ENCODE results near the gene PRH1.

DNA sequence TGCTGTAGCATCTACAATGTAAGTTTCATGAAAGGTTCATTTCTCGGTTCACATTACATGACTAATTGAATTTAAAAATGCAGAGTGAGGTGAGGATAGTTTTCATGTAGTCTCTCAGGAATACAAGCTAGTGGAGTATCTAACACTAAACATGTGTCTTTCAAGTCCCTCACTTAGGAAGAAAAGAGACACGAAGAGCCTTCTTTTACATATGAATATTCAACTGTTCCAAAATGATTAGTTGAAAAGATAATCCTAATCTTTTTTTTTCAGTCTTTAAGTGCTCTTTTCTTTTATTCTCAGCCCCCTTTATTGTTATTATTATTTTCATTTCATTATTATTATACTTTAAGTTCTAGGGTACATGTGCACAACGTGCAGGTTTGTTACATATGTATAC lies 45.6 kb downstream of the PRH1 start:
- TF ChIP-seq POLR2AphosphoS5 (IDR thresholded peaks at IDR 0.05; ENCODE audit: low read depth, low read length) (no peak), POLR2A (IDR thresholded peaks at IDR 0.05; ENCODE audit: low read depth, low read length) (no peak), SPI1 (IDR thresholded peaks at IDR 0.05; ENCODE audit: low read depth, low read length) (no peak)

All from GM12891 (cell line).